GM19193 (cell line): ENCODE results near the gene KLHL11.
A peak's percentile ranks its signal among the peaks of the same experiment; 100 is the strongest.

Experiments
- POLR2A ChIP-seq: IDR thresholded peaks from 4 replicates; pipeline ENCODE4 v1.6.1; 2011; ENCODE audit not compliant: insufficient read depth, insufficient read length; ENCODE audit errors: extremely low read depth

The KLHL11 gene

GRCh38 chr17:41849251-41849990 is 15.8 kb downstream of the KLHL11 start:
- TF ChIP-seq POLR2A: no peak

- no peak for TF ChIP-seq POLR2A
Measured at GRCh38 chr17:41848788-41849187, 16.4 kb downstream of the KLHL11 start.

- TF ChIP-seq POLR2A: no peak
Measured at GRCh38 chr17:41844971-41845370, 20.3 kb downstream of the KLHL11 start.

- no peak for TF ChIP-seq POLR2A
Measured at GRCh38 chr17:41837761-41838538, 27.3 kb downstream of the KLHL11 start, which contains the start of gene KLHL10. Gene KLHL10 (plus strand): TSS chr17:41837825. CDS start chr17:41837933, 108 bp downstream.

GRCh38 chr17:41836550-41837196 is 28.6 kb downstream of the KLHL11 start:
- no peak for TF ChIP-seq POLR2A

- peak; percentile 50 for TF ChIP-seq POLR2A
Measured at GRCh38 chr17:41835800-41836549, 29.2 kb downstream of the KLHL11 start, which contains the start of gene NT5C3B. Gene NT5C3B (minus strand): TSS chr17:41836232. CDS start chr17:41836193, 39 bp downstream.

- TF ChIP-seq POLR2A: no peak
Measured at GRCh38 chr17:41835214-41835799, 29.9 kb downstream of the KLHL11 start.

GRCh38 chr17:41825175-41825845 is 39.9 kb downstream of the KLHL11 start:
- TF ChIP-seq POLR2A: no peak

GRCh38 chr17:41824086-41824485 is 41.1 kb downstream of the KLHL11 start:
- no peak for TF ChIP-seq POLR2A

- TF ChIP-seq POLR2A: no peak
Measured at GRCh38 chr17:41823580-41823979, 41.6 kb downstream of the KLHL11 start.

- TF ChIP-seq POLR2A: no peak
Measured at GRCh38 chr17:41823141-41823524, 42.1 kb downstream of the KLHL11 start.

GRCh38 chr17:41822216-41823140 is 42.7 kb downstream of the KLHL11 start:
- TF ChIP-seq POLR2A: no peak

GRCh38 chr17:41821776-41822175 is 43.4 kb downstream of the KLHL11 start:
- TF ChIP-seq POLR2A: no peak

- no peak for TF ChIP-seq POLR2A
Measured at GRCh38 chr17:41818024-41818423, 47.2 kb downstream of the KLHL11 start.
